Choroid plexus epithelial cell (primary cell): Measurements from ENCODE around the gene TSPYL6.
A peak's percentile ranks its signal among the peaks of the same experiment; 100 is the strongest.

Source experiments
- DNase-seq: peaks from one replicate; pipeline ENCODE4 v3.0.0-alpha.2; 2010; ENCODE audit warnings: low read depth
- H3K4me3 ChIP-seq: 2 replicates; pipeline ENCODE4 v1.5.1; 2011; ENCODE audit warnings: low read depth, mild to moderate bottlenecking, control low read depth, low read length, moderate library complexity
- TF ChIP-seq, protein P1 (sequence below): conservative IDR thresholded peaks from 2 replicates; pipeline ENCODE4 v1.5.1; 2011; ENCODE audit warnings: low read depth, mild to moderate bottlenecking, control low read depth, inconsistent platforms, low read length, moderate library complexity

The TSPYL6 gene

GRCh38 chr2:54213082-54213481, 42.9 kb downstream of the TSPYL6 start:
- TF ChIP-seq, protein P1, sequence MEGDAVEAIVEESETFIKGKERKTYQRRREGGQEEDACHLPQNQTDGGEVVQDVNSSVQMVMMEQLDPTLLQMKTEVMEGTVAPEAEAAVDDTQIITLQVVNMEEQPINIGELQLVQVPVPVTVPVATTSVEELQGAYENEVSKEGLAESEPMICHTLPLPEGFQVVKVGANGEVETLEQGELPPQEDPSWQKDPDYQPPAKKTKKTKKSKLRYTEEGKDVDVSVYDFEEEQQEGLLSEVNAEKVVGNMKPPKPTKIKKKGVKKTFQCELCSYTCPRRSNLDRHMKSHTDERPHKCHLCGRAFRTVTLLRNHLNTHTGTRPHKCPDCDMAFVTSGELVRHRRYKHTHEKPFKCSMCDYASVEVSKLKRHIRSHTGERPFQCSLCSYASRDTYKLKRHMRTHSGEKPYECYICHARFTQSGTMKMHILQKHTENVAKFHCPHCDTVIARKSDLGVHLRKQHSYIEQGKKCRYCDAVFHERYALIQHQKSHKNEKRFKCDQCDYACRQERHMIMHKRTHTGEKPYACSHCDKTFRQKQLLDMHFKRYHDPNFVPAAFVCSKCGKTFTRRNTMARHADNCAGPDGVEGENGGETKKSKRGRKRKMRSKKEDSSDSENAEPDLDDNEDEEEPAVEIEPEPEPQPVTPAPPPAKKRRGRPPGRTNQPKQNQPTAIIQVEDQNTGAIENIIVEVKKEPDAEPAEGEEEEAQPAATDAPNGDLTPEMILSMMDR, result no peak
- H3K4me3 ChIP-seq, result no peak overlapping the region
- no peak for DNase-seq

- no peak overlapping the region for H3K4me3 ChIP-seq
- TF ChIP-seq, protein P1, result no peak
- DNase-seq, result peak; percentile 96
Observed at GRCh38 chr2:54212456-54212855, 43.6 kb downstream of the TSPYL6 start.

DNA sequence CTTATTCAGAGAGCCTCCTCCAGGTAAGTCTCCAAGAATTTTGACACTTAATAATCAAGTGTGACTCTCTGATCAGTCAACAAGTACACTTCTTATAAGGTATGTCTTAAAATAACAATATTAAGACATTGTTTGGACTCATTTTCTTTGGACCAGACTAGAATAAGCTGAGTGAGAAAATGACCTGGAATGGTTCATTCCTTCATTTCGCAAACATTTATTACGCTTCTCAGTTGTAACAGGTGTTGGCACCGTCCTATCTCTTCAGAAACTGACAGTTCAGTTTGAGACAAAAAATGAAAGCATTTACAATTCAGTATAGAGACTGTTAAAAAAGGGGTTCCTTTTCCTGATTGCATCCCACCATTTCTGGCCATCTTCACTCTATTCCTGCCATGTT, 46.6 kb downstream of the TSPYL6 start:
- H3K4me3 ChIP-seq, result no peak overlapping the region
- DNase-seq, result peak; percentile 35
- TF ChIP-seq, protein P1, result no peak

DNA sequence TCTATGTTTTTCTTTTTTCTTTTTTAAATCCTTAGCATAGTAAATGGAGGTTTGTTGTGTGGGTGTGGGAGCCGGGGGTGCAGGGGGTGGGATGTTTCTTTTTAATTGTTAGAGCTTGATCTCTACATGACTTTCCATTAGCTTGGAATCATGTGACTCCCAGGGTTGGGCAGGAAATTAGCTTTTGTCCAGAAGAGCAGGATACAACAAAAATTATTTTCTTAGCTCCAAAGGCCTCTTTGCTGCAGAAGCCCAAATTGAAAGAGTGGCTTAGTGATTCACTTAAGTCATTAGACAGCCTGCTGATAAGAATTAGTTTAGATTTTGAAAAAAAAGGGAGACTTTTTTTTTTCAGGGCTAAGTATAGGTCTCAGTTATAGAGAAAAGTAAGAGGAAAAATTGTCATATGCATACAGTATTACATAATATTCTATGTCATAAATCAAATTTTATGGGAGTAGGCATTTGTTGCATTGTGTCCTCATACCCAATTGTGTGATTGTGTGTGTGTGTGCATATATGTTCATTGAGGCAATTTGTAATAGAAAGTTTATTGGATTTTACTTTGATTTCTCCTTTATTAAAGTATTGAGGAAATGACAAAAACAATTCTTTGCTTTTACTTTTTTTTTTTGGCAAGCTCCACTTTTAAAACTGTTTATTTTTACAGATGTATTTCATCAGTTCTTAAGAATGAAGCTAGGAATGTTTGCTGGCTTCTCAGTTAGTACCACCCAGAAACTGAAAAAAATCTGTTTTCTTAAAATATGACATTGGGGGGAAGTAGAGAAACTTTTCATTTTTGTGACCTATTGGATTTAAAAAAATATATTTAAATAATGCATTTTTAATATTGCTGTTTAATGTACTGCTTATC, 47.4 kb downstream of the TSPYL6 start:
- DNase-seq, result peak; percentile 80
- TF ChIP-seq, protein P1, result no peak
- H3K4me3 ChIP-seq, result no peak overlapping the region

GRCh38 chr2:54207666-54208195, 48.3 kb downstream of the TSPYL6 start:
- no peak overlapping the region for H3K4me3 ChIP-seq
- DNase-seq, result peak; percentile 91
- TF ChIP-seq, protein P1, result no peak

DNA sequence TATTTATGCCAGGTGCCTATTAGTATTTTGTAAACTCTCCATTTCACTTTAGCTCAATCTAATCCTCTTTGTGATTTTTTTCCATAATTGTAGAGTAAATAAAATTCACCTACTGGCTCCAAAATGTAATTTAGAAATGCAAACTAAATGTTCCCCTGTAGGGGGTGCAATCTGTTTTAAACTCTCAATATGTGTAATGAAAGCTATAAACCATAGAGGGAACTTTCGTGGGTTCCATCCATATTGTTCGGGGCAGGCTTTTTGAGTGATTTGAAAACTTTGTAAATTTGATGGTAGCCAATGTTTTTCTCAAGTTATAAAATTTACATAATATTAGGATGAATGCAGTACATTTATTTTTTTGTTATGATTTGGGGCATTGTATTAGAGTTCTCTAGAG, 49.4 kb downstream of the TSPYL6 start:
- H3K4me3 ChIP-seq, result no peak overlapping the region
- DNase-seq, result peak; percentile 79
- TF ChIP-seq, protein P1, result peak; percentile 60
